IMR-90 (cell line): Measurements from ENCODE around the gene CSE1L. TPM values are rescaled to one million over a fixed set of nuclear protein-coding genes. Genes with fewer than 3 reads are reported as not detected.

Source experiments
- ATAC-seq: fragments of 200-7000 bp; cut with Tn5 transposase; 2 replicates; pipeline ENCODE4 v1.9.1; 2020; ENCODE audit warnings: low read depth, mild to moderate bottlenecking, moderate library complexity
- BruUV-seq: library from RNA; stranded (reverse); fragments of 400-500 nt; replicated peaks from 2 replicates; lab custom pipeline; 2021; lab: Mats Ljungman, UMichigan
- CTCF ChIA-PET: fragments of 300-600 bp; formaldehyde crosslinking; extraction: SDS; loops from one replicate; lab custom pipeline; 2021; ENCODE audit warnings: antibody characterized with exemption; lab: Yijun Ruan, JAX
- POLR2A ChIA-PET: fragments of 300-600 bp; sonication (Branson Sonifier 250); formaldehyde crosslinking; loops from one replicate; lab custom pipeline; 2022; ENCODE audit warnings: antibody characterized with exemption; ENCODE audit not compliant: unreplicated experiment; lab: Charles Lee
- DNase-seq: peaks from one replicate; pipeline ENCODE4 v3.0.0; 2013
- H2AFZ ChIP-seq: replicated peaks from 2 replicates; pipeline ENCODE3; 2013; ENCODE audit warnings: low read length, mild to moderate bottlenecking; ENCODE audit not compliant: poor library complexity
- H2AK5ac ChIP-seq: 2 replicates; pipeline ENCODE4 v1.6.1; 2013; ENCODE audit warnings: low read depth, low read length, inconsistent platforms
- H2AK9ac ChIP-seq: replicated peaks from 2 replicates; pipeline ENCODE3; 2013; ENCODE audit warnings: mild to moderate bottlenecking, low read depth, low read length, moderate library complexity; ENCODE audit not compliant: poor library complexity
- H2BK120ac ChIP-seq: 2 replicates; pipeline ENCODE4 v1.6.1; 2013; ENCODE audit warnings: low read depth, low read length, inconsistent platforms
- H2BK15ac ChIP-seq: 3 replicates; pipeline ENCODE4 v1.6.1; 2013; ENCODE audit warnings: low read depth, low read length, inconsistent platforms
- H2BK20ac ChIP-seq: 2 replicates; pipeline ENCODE4 v1.6.1; 2013; ENCODE audit warnings: low read depth, mild to moderate bottlenecking, inconsistent platforms, low read length, moderate library complexity
- H2BK5ac ChIP-seq: 2 replicates; pipeline ENCODE4 v1.6.1; 2013; ENCODE audit warnings: mild to moderate bottlenecking, low read depth, low read length, inconsistent platforms; ENCODE audit not compliant: poor library complexity, severe bottlenecking
- H3K14ac ChIP-seq: replicated peaks from 2 replicates; pipeline ENCODE4 v1.6.1; 2013; ENCODE audit warnings: low read depth, low read length, inconsistent platforms
- H3K18ac ChIP-seq: 2 replicates; pipeline ENCODE4 v1.6.1; 2013; ENCODE audit warnings: low read depth, low read length, control low read depth
- H3K23ac ChIP-seq: 2 replicates; pipeline ENCODE4 v1.6.1; 2013; ENCODE audit warnings: low read depth, low read length, inconsistent platforms
- H3K27ac ChIP-seq: 2 replicates; pipeline ENCODE4 v1.5.1; 2013; ENCODE audit warnings: mild to moderate bottlenecking, control low read depth, low read length; ENCODE audit not compliant: insufficient read depth
- H3K27me3 ChIP-seq: 2 replicates; pipeline ENCODE4 v1.6.1; 2013; ENCODE audit warnings: low read length; ENCODE audit not compliant: control insufficient read depth, insufficient read depth
- H3K36me3 ChIP-seq: 2 replicates; pipeline ENCODE4 v1.6.1; 2013; ENCODE audit warnings: low read length, mixed read lengths; ENCODE audit not compliant: control insufficient read depth, insufficient read depth
- H3K4ac ChIP-seq: 2 replicates; pipeline ENCODE4 v1.6.1; 2013; ENCODE audit warnings: low read depth, low read length, inconsistent platforms
- H3K4me1 ChIP-seq: 2 replicates; pipeline ENCODE4 v1.6.1; 2013; ENCODE audit warnings: low read length, mixed read lengths; ENCODE audit not compliant: control insufficient read depth, insufficient read depth
- H3K4me2 ChIP-seq: 2 replicates; pipeline ENCODE4 v1.6.1; 2013; ENCODE audit warnings: low read depth, mild to moderate bottlenecking, control low read depth, low read length, moderate library complexity
- H3K4me3 ChIP-seq: 2 replicates; pipeline ENCODE4 v1.5.1; 2013; ENCODE audit warnings: low read depth, mild to moderate bottlenecking, control low read depth, low read length, moderate library complexity; ENCODE audit not compliant: insufficient read depth
- H3K56ac ChIP-seq: 2 replicates; pipeline ENCODE4 v1.6.1; 2013; ENCODE audit warnings: low read length, inconsistent platforms; ENCODE audit not compliant: insufficient read depth; ENCODE audit errors: extremely low read depth
- H3K79me1 ChIP-seq, 2 experiments: 2 replicates each; pipeline ENCODE4 v1.6.1; 2013; ENCODE audit warnings: low read length in 2 of 2, inconsistent platforms in 1 of 2, low read depth in 1 of 2
- H3K9ac ChIP-seq: 2 replicates; pipeline ENCODE4 v1.6.1; 2013; ENCODE audit warnings: low read depth, low read length, control low read depth
- H3K9me1 ChIP-seq: 2 replicates; pipeline ENCODE4 v1.6.1; 2013; ENCODE audit warnings: low read length, inconsistent platforms; ENCODE audit not compliant: insufficient read depth
- H3K9me3 ChIP-seq: 2 replicates; pipeline ENCODE4 v1.6.1; 2013; ENCODE audit warnings: low read length; ENCODE audit not compliant: control insufficient read depth, insufficient read depth
- H4K20me1 ChIP-seq: 2 replicates; pipeline ENCODE4 v1.6.1; 2013; ENCODE audit warnings: low read length, inconsistent platforms; ENCODE audit not compliant: insufficient read depth
- H4K5ac ChIP-seq: 2 replicates; pipeline ENCODE4 v1.6.1; 2013; ENCODE audit warnings: mild to moderate bottlenecking, low read depth, low read length, control low read depth
- H4K8ac ChIP-seq, 2 experiments: 2 replicates each; pipeline ENCODE4 v1.6.1; 2013; ENCODE audit warnings: low read depth in 2 of 2, low read length in 2 of 2, control low read depth in 1 of 2, inconsistent platforms in 1 of 2
- H4K91ac ChIP-seq: 2 replicates; pipeline ENCODE4 v1.6.1; 2013; ENCODE audit warnings: low read depth, low read length, inconsistent platforms; ENCODE audit not compliant: insufficient read depth
- CHD1 ChIP-seq: IDR thresholded peaks from 2 replicates; pipeline ENCODE4 v1.6.1; 2012; ENCODE audit warnings: low read depth, low read length, improper control_type of control experiment
- CTCF ChIP-seq: conservative IDR thresholded peaks from 2 replicates; pipeline ENCODE4 v1.5.1; 2012; ENCODE audit warnings: mild to moderate bottlenecking, low read depth, low read length, improper control_type of control experiment
- MAZ ChIP-seq: IDR thresholded peaks from 2 replicates; pipeline ENCODE4 v1.6.1; 2012; ENCODE audit warnings: low read depth, mild to moderate bottlenecking, low read length, improper control_type of control experiment, moderate library complexity, borderline replicate concordance
- NFE2L2 ChIP-seq: fragments of 150-350 bp; IDR thresholded peaks from 2 replicates; pipeline ENCODE4 v1.6.1; 2016; ENCODE audit warnings: low read depth, mild to moderate bottlenecking, low read length
- RFX5 ChIP-seq: IDR thresholded peaks from 2 replicates; pipeline ENCODE4 v1.8.0; 2012; ENCODE audit warnings: low read depth, mild to moderate bottlenecking, low read length, moderate library complexity
- WGBS, 2 experiments: methylation state at CpG; one replicate each; pipeline versions ENCODE4 v1.1.5 to v1.1.7; 2013; ENCODE audit warnings: missing lambda C conversion rate in 2 of 2; ENCODE audit not compliant: insufficient read length in 1 of 2; ENCODE audit errors: extremely low coverage in 2 of 2; 5-methylcytosine and 5-hydroxymethylcytosine counted together
- dilution Hi-C: fragments of 300-500 bp; cut with HindIII; formaldehyde crosslinking; loops from one replicate; pipeline ENCODE4 v1.14.3; 2018; ENCODE audit warnings: low sequenced_read_pairs; ENCODE audit not compliant: unreplicated experiment
- in situ Hi-C: fragments of 300-500 bp; cut with MboI; formaldehyde crosslinking; loops from 3 replicates; pipeline ENCODE4 v1.14.3; 2019; ENCODE audit warnings: low sequenced_read_pairs, inconsistent platforms, mixed read lengths
- intact Hi-C: fragments of 100-400 bp; cut with micrococcal nuclease; formaldehyde crosslinking; loops from 2 replicates; pipeline ENCODE4 v1.10.0; 2022
- polyA plus RNA-seq, 3 experiments: library from polyadenylated mRNA; depleted of rRNA; stranded (reverse); fragments of >200 nt; gene quantifications; 2 replicates each; pipeline ENCODE4 v1.2.3, GENCODE V29; 2012; ENCODE audit warnings: low replicate concordance in 1 of 3
- total RNA-seq: library from RNA; depleted of rRNA; stranded (reverse); fragments of >200 nt; gene quantifications from 2 replicates; pipeline ENCODE4 v1.2.3, GENCODE V29; 2012
- TF ChIP-seq, protein P1 (sequence below): fragments of 150-350 bp; IDR thresholded peaks from 2 replicates; pipeline ENCODE4 v1.6.1; 2016; ENCODE audit warnings: low read depth, mild to moderate bottlenecking, low read length, moderate library complexity, borderline replicate concordance

The CSE1L gene
- total and polyA plus RNA-seq, 2 of the 4 experiments (the other 2 are of a cell fraction): 34.3 to 81.7 TPM

DNA sequence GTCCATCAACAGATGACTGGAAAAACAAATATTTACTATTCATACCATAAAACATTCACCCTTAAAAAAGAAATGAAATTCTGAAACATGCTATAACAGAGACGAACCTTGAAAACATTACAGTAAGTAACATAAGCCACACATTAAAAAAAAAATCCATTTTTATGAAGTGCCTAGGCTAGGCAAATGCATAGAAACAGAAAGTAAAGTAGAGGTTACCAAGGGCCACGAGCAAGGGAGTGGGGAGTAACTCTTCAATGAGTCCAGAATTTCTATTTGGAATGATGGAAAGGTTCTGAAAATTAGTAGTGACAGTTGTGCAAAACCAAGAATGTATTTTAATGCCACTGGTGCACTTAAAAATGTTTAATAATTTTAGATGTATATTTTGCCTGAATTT lies 94.3 kb downstream of the CSE1L start:
- no peak overlapping the region for H3K27ac ChIP-seq

More for the DNA sequence above, 94.3 kb downstream of the CSE1L start:
- H3K4me2 ChIP-seq: no peak overlapping the region
- no peak overlapping the region for H3K4ac ChIP-seq
- TF ChIP-seq MAZ (no peak), NFE2L2 (no peak), CHD1 (no peak), RFX5 (no peak), CTCF (no peak)
- TF ChIP-seq, protein P1, sequence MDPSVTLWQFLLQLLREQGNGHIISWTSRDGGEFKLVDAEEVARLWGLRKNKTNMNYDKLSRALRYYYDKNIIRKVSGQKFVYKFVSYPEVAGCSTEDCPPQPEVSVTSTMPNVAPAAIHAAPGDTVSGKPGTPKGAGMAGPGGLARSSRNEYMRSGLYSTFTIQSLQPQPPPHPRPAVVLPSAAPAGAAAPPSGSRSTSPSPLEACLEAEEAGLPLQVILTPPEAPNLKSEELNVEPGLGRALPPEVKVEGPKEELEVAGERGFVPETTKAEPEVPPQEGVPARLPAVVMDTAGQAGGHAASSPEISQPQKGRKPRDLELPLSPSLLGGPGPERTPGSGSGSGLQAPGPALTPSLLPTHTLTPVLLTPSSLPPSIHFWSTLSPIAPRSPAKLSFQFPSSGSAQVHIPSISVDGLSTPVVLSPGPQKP: no peak
- no peaks in the 10 kb centered on the region for H3K27me3 ChIP-seq
- no peak overlapping the region for H2AK5ac ChIP-seq
- H2BK120ac ChIP-seq: no peak overlapping the region
- H3K9ac ChIP-seq: no peak overlapping the region
- in situ Hi-C loops: no loop called here
- ATAC-seq: no peak
- dilution Hi-C loops: no loop called here
- CTCF ChIA-PET: no interaction called here
- no peak overlapping the region for H2BK15ac ChIP-seq
- no peak overlapping the region for H3K23ac ChIP-seq
- H4K5ac ChIP-seq: no peak overlapping the region
- no peak overlapping the region for H2BK20ac ChIP-seq
- H3K4me1 ChIP-seq: peaks cover 2% of the 10 kb centered on the region; the same call in 1 of the 2 replicates
- no peak overlapping the region for H3K14ac ChIP-seq
- no peak overlapping the region for H2AK9ac ChIP-seq
- no peaks in the 10 kb centered on the region for H3K9me3 ChIP-seq
- no peak for DNase-seq
- no peak overlapping the region for H4K8ac ChIP-seq
- H3K9me1 ChIP-seq: no peaks in the 10 kb centered on the region; the same call in 1 of the 2 replicates
- no peak overlapping the region for H4K91ac ChIP-seq
- no peak overlapping the region for H2AFZ ChIP-seq
- peaks cover 5% of the 10 kb centered on the region; the same call in 1 of the 2 replicates for H4K20me1 ChIP-seq
- H3K4me3 ChIP-seq: no peak overlapping the region
- no peak overlapping the region for H3K56ac ChIP-seq
- peaks cover 11% of the 10 kb centered on the region for H3K36me3 ChIP-seq
- H3K18ac ChIP-seq: no peak overlapping the region
- POLR2A ChIA-PET: no interaction called here
- 57% methylated on average over 1 of the region's 2 CpGs; no CpG with 5 or more reads in 1 of the 2 experiments for WGBS, 2 experiments
- intact Hi-C loops: no loop called here
- BruUV-seq: no TSS peak
- peaks cover 26 to 54% of the 10 kb centered on the region in 2 experiments for H3K79me1 ChIP-seq
- no peak overlapping the region for H2BK5ac ChIP-seq
